LNCAP (cell line): Measurements from ENCODE around the gene SYTL5.

Experiments used
- TF ChIP-seq, protein P1 (sequence below): fragments of 450-650 bp; IDR thresholded peaks from 2 replicates; pipeline ENCODE4 v1.5.1; 2017; ENCODE audit warnings: mild to moderate bottlenecking

Gene SYTL5

DNA sequence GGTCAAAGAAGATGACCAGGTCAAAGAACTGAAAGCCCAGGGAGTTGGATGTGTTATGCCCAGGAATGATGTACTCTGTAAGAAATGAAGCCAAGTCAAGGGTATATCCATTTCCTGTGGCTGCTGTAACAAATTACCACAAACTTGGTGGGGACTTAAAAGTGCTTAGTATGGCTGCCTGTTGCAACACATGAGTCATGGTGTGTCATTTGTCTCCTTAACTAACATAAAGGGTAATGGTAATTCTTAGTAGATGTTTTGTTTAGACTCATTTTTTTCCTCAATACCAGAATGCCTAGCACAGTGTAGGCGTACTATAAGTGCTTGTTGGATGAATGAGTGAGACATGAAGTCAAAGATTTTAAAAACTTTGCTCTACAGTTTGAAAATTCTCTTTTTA, 45.7 kb downstream of the SYTL5 start:
- TF ChIP-seq, protein P1, sequence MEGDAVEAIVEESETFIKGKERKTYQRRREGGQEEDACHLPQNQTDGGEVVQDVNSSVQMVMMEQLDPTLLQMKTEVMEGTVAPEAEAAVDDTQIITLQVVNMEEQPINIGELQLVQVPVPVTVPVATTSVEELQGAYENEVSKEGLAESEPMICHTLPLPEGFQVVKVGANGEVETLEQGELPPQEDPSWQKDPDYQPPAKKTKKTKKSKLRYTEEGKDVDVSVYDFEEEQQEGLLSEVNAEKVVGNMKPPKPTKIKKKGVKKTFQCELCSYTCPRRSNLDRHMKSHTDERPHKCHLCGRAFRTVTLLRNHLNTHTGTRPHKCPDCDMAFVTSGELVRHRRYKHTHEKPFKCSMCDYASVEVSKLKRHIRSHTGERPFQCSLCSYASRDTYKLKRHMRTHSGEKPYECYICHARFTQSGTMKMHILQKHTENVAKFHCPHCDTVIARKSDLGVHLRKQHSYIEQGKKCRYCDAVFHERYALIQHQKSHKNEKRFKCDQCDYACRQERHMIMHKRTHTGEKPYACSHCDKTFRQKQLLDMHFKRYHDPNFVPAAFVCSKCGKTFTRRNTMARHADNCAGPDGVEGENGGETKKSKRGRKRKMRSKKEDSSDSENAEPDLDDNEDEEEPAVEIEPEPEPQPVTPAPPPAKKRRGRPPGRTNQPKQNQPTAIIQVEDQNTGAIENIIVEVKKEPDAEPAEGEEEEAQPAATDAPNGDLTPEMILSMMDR: no peak

DNA sequence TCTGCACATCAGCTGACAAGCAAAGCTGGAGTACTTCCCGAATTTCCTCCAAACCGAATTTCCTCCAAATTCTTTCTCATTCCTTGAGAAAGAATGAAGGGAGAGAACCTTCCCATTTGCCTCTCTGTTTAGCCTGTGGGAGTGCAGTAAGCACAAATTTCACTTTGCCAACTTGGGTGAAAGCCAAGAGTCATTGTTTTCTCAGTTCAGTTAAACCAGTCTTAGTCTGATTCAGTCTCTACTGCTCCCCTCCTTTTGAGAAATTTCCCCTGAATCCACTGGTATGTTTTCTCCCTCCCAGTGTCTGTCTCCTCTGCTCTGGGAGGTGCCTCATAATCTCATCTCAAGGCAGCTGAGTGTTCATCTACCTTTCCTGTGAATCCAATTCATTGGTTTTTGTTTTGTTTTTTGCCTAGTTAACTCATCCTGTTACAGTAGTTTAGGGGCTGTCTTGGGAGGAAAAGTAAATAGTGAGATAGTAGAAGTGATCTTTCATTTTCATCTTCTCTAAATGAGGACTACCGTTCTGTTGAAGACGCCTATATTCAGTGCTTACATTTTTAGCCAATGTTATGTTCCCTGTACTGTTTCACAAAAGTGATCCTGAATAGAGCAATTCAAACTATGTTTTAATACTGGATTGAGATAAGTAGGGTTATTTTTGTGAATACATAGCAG, 49.0 kb downstream of the SYTL5 start:
- TF ChIP-seq, protein P1: no peak

DNA sequence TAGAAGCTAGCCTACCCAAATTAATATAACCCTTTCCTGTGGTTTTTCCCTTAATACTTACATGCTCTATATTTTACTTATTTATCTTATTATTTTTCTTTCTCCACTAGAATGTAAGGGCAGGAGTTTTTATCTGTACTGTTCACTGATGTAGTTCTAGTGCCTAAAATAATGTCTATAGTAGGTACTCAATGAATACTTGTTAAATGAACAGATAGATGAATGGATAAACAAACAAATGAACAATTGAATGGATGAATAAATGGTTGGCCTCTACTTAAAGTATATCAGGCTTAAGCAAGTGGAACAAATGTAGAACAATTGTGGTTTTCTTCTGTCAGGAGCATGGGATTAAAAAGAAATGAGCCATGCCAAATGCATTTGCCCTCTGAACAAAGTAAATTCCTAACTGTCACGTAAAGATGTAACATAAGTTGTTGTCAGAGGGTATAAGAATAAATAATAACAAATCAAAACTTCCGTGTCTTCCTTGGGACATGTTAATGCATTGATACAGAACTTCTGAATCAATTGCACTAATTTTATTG, 54.1 kb downstream of the SYTL5 start:
- TF ChIP-seq, protein P1: no peak

DNA sequence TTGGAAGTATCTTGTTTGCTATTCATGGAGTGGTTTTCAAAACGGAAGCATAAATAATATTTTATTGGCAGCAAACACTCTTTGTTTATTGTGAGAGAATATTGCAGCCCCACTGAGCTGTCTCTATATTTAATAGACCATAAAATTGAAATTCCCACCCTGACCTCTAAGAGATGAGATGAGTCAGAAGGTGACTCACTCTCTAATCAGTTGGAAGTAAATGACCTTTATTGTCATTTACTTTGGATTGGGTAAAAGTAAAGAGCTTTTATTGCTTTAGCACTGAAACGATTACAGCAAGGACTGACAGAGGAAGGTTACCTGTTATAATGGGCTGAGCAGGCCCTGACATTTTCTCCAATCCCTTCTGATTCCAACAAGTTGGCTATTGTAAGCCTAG, 55.0 kb downstream of the SYTL5 start:
- TF ChIP-seq, protein P1: no peak

DNA sequence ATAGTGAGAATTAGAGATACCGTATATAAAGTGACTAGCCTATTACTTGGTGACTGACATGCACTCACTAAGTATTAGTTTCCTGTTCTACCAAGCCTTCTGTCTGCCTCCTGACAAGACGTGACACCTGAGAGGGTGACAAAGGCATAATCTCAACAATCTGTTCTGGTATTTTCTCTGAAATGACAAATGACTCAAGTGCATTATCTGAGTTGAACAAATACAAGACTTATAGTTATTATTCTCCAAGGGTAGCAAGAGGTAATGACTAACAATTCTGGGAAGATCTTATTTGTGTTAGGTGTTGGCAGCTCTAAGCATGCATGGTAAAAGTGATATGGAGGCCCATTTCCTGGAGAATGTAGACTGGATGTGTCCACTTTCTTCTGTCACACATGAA, 60.6 kb downstream of the SYTL5 start:
- TF ChIP-seq, protein P1: no peak

DNA sequence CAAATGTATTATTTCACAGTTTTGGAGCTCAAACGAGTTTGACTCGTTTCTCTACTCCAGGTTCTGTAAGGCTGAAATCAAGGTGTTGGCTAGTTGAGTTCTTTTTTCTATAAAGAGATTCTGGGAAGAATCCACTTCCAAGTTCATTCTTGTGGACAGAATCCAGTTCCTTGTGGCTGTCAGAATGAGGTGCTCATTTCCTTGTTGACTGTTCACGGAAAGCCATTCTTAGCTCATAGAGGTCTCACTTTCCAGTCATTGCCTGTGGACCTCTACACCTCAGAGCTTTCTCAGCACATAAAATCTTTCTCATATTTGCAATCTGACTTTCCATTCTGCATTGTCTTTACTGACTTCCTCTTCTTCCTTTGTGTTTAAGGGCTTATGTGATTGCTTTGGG, 62.9 kb downstream of the SYTL5 start:
- TF ChIP-seq, protein P1: no peak

DNA sequence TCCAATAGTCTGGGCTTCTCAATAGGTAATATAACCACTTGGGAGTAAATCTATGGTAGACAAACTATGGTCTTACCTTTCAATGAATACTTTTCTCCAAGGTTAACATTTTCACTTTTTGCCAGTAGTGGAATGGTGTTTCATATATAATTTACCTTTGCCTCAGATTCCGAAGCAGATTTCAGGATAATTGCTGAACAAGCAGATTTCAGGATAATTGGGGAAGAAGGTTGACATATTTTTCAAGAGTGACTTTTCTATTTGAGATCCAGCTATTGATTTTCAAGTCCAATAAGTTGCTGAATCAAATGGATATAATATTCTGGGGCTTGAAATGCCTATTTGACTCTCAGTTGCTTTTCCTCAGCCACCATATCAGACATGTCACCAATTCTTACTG, 63.6 kb downstream of the SYTL5 start:
- TF ChIP-seq, protein P1: no peak
